ENCODE data around the gene INSC. TPM values are rescaled to one million over a fixed set of nuclear protein-coding genes. Genes with fewer than 3 reads are reported as not detected.

Gene INSC
- total and polyA plus RNA-seq, 2 of the 8 experiments (the other 6 are each of a cell fraction or from before 2014, with no cell fraction given), result 0.58 to 0.59 TPM

DNA sequence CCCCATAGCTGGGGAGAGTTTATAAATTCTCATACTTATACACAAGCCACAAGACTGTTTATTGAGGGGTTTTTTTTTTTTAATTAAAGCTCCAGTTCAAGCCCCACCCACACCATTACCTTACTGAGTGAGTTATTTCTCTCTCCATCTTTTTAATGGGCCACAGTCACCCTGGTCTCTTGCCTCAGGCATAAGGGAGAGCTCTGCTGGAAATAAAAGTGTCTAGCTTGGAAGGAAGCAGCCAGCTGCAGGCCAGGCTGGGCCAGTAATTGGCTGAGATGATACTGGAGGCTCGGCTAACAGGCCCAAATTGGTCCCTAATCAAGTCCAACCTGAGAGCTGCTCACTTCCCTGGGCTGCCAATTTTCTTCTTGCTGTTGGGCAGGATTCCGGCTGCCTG lies 174.1 kb downstream of the INSC start (continued):
- TF ChIP-seq, protein P1, sequence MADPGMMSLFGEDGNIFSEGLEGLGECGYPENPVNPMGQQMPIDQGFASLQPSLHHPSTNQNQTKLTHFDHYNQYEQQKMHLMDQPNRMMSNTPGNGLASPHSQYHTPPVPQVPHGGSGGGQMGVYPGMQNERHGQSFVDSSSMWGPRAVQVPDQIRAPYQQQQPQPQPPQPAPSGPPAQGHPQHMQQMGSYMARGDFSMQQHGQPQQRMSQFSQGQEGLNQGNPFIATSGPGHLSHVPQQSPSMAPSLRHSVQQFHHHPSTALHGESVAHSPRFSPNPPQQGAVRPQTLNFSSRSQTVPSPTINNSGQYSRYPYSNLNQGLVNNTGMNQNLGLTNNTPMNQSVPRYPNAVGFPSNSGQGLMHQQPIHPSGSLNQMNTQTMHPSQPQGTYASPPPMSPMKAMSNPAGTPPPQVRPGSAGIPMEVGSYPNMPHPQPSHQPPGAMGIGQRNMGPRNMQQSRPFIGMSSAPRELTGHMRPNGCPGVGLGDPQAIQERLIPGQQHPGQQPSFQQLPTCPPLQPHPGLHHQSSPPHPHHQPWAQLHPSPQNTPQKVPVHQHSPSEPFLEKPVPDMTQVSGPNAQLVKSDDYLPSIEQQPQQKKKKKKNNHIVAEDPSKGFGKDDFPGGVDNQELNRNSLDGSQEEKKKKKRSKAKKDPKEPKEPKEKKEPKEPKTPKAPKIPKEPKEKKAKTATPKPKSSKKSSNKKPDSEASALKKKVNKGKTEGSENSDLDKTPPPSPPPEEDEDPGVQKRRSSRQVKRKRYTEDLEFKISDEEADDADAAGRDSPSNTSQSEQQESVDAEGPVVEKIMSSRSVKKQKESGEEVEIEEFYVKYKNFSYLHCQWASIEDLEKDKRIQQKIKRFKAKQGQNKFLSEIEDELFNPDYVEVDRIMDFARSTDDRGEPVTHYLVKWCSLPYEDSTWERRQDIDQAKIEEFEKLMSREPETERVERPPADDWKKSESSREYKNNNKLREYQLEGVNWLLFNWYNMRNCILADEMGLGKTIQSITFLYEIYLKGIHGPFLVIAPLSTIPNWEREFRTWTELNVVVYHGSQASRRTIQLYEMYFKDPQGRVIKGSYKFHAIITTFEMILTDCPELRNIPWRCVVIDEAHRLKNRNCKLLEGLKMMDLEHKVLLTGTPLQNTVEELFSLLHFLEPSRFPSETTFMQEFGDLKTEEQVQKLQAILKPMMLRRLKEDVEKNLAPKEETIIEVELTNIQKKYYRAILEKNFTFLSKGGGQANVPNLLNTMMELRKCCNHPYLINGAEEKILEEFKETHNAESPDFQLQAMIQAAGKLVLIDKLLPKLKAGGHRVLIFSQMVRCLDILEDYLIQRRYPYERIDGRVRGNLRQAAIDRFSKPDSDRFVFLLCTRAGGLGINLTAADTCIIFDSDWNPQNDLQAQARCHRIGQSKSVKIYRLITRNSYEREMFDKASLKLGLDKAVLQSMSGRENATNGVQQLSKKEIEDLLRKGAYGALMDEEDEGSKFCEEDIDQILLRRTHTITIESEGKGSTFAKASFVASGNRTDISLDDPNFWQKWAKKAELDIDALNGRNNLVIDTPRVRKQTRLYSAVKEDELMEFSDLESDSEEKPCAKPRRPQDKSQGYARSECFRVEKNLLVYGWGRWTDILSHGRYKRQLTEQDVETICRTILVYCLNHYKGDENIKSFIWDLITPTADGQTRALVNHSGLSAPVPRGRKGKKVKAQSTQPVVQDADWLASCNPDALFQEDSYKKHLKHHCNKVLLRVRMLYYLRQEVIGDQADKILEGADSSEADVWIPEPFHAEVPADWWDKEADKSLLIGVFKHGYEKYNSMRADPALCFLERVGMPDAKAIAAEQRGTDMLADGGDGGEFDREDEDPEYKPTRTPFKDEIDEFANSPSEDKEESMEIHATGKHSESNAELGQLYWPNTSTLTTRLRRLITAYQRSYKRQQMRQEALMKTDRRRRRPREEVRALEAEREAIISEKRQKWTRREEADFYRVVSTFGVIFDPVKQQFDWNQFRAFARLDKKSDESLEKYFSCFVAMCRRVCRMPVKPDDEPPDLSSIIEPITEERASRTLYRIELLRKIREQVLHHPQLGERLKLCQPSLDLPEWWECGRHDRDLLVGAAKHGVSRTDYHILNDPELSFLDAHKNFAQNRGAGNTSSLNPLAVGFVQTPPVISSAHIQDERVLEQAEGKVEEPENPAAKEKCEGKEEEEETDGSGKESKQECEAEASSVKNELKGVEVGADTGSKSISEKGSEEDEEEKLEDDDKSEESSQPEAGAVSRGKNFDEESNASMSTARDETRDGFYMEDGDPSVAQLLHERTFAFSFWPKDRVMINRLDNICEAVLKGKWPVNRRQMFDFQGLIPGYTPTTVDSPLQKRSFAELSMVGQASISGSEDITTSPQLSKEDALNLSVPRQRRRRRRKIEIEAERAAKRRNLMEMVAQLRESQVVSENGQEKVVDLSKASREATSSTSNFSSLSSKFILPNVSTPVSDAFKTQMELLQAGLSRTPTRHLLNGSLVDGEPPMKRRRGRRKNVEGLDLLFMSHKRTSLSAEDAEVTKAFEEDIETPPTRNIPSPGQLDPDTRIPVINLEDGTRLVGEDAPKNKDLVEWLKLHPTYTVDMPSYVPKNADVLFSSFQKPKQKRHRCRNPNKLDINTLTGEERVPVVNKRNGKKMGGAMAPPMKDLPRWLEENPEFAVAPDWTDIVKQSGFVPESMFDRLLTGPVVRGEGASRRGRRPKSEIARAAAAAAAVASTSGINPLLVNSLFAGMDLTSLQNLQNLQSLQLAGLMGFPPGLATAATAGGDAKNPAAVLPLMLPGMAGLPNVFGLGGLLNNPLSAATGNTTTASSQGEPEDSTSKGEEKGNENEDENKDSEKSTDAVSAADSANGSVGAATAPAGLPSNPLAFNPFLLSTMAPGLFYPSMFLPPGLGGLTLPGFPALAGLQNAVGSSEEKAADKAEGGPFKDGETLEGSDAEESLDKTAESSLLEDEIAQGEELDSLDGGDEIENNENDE (IDR thresholded peaks at IDR 0.05; ENCODE audit: insufficient replicate concordance, low read length), result no peak
- TF ChIP-seq TCF12 (IDR thresholded peaks at IDR 0.05; ENCODE audit: low read depth, low read length) (no peak), SIX5 (IDR thresholded peaks at IDR 0.05; ENCODE audit: low read depth, low read length) (no peak), CHD1 (IDR thresholded peaks at IDR 0.05; ENCODE audit: low read depth, low read length) (no peak), GABPA (IDR thresholded peaks at IDR 0.05; ENCODE audit: borderline replicate concordance, insufficient read depth, low read length) (no peak), POLR2AphosphoS5 (IDR thresholded peaks at IDR 0.05; ENCODE audit: low read depth, low read length) (no peak), KDM4A (IDR thresholded peaks at IDR 0.05; ENCODE audit: low read depth, low read length, severe bottlenecking) (no peak)
